ENCODE measurements around the gene BACH2. TPM values are rescaled to one million over a fixed set of nuclear protein-coding genes. Genes with fewer than 3 reads are reported as not detected.

BACH2 gene
- total and polyA plus RNA-seq, 2 of the 8 experiments (the other 6 are each of a cell fraction or from before 2014, with no cell fraction given) = 1.9 to 5.9 TPM

- TF ChIP-seq RFX5 (IDR thresholded peaks at IDR 0.05; ENCODE audit: borderline replicate concordance, low read depth, low read length) = no peak
- H3K27ac ChIP-seq (ENCODE audit: low read depth, low read length) = no peak overlapping the region
- no peak overlapping the region for H3K14ac ChIP-seq (ENCODE audit: insufficient read length)
- H2AK5ac ChIP-seq (ENCODE audit: low read depth, low read length) = no peak overlapping the region
- no peak overlapping the region for H4K8ac ChIP-seq (ENCODE audit: extremely low read depth, insufficient read depth, low read length)
- H3K4me3 ChIP-seq (ENCODE audit: extremely low read depth in 1 of 4, insufficient read depth in 2 of 4, low read depth in 3 of 4, low read length in 4 of 4) = no peak overlapping the region
- no peak overlapping the region for H3K4ac ChIP-seq (replicated peaks; ENCODE audit: insufficient read length, low read depth, low read length)
- H4K20me1 ChIP-seq (replicated peaks in 1 of 2; ENCODE audit: control insufficient read depth in 1 of 2, insufficient read depth in 2 of 2, low read length in 2 of 2) = no peaks in the 10 kb centered on the region
- H2BK12ac ChIP-seq (ENCODE audit: low read depth, low read length) = no peak overlapping the region
- no peak overlapping the region for H3K4me2 ChIP-seq (ENCODE audit: insufficient read depth in 1 of 2, low read depth in 2 of 2, low read length in 2 of 2)
- no peak for DNase-seq (ENCODE audit: low read depth in 1 of 2, low spot score in 2 of 2)
- no peak overlapping the region for H3K9ac ChIP-seq (replicated peaks in 1 of 4; ENCODE audit: extremely low read depth in 1 of 4, low read depth in 3 of 4, low read length in 3 of 4)
- H3K9me3 ChIP-seq (ENCODE audit: insufficient read depth in 2 of 2, low read depth in 1 of 2, low read length in 1 of 2) = no peaks in the 10 kb centered on the region
- no peak overlapping the region for H2BK15ac ChIP-seq (ENCODE audit: low read length)
- no peak overlapping the region for H3K23ac ChIP-seq (ENCODE audit: insufficient read length)
- H3K79me2 ChIP-seq (ENCODE audit: control insufficient read depth in 1 of 2, insufficient read depth in 2 of 2, low read length in 2 of 2) = no peaks in the 10 kb centered on the region
- no peak overlapping the region for H3K56ac ChIP-seq (replicated peaks; ENCODE audit: insufficient read length, low read depth, low read length)
- no peak overlapping the region for H2BK20ac ChIP-seq (ENCODE audit: low read length)
- no peak for FAIRE-seq
- H3K18ac ChIP-seq (ENCODE audit: extremely low read depth, low read length) = no peak overlapping the region
- no peak overlapping the region for H2BK120ac ChIP-seq (replicated peaks; ENCODE audit: low read depth, low read length)
- 86% methylated on average over 5 of the region's 5 CpGs; no CpG with 5 or more reads in 1 of the 2 experiments for WGBS, 2 experiments (ENCODE audit: extremely low coverage in 1 of 2, insufficient coverage in 1 of 2, insufficient read length in 1 of 2, insufficient replicate concordance in 2 of 2, low coverage in 1 of 2, low lambda C conversion rate in 2 of 2, missing lambda C conversion rate in 1 of 2)
- no peak overlapping the region for H4K91ac ChIP-seq (replicated peaks; ENCODE audit: insufficient read length, low read length)
- no peak overlapping the region for H2AFZ ChIP-seq (ENCODE audit: low read length)
- POLR2A ChIA-PET (ENCODE audit: partially characterized antibody) = no interaction called here
- no peaks in the 10 kb centered on the region for H3K23me2 ChIP-seq (ENCODE audit: low read depth, low read length)
- H3K36me3 ChIP-seq (ENCODE audit: control insufficient read depth in 2 of 4, insufficient read depth in 4 of 4, low read length in 3 of 4) = no peaks in the 10 kb centered on the region
- no peaks in the 10 kb centered on the region for H3K27me3 ChIP-seq (replicated peaks in 1 of 4; ENCODE audit: control insufficient read depth in 3 of 4, extremely low read depth in 1 of 4, insufficient read depth in 3 of 4, low read length in 3 of 4)
- H3K79me1 ChIP-seq (ENCODE audit: low read depth, low read length) = no peaks in the 10 kb centered on the region
- H2BK5ac ChIP-seq (ENCODE audit: low read depth, low read length) = no peak overlapping the region
- no peak overlapping the region for H4K5ac ChIP-seq (ENCODE audit: insufficient read length, low read depth, low read length)
- no peaks in the 10 kb centered on the region; a peak in 1 of 7 replicates for H3K4me1 ChIP-seq (replicated peaks in 1 of 4; ENCODE audit: control insufficient read depth in 3 of 4, insufficient read depth in 4 of 4, low read length in 3 of 4)
- CTCF ChIA-PET (ENCODE audit: partially characterized antibody) = interaction anchor here (1.2 to 1.3 kb wide), 3 partner anchors 10 to 318 kb away, joined by 4 to 5 read pairs (median 5); no protein-coding TSS in a partner anchor
Measured at GRCh38 chr6:90158936-90159335, 137.7 kb downstream of the BACH2 start.
